NCI-H2227 treated with DMSO at 0.1 percent for 48 hours (cell line): ENCODE results near the gene LONRF2.
A peak's percentile ranks its signal among the peaks of the same experiment; 100 is the strongest.

Experiments used
- DNase-seq: peaks from one replicate; lab custom pipeline; 2025; lab: John Stamatoyannopoulos, UW

The LONRF2 gene

DNA sequence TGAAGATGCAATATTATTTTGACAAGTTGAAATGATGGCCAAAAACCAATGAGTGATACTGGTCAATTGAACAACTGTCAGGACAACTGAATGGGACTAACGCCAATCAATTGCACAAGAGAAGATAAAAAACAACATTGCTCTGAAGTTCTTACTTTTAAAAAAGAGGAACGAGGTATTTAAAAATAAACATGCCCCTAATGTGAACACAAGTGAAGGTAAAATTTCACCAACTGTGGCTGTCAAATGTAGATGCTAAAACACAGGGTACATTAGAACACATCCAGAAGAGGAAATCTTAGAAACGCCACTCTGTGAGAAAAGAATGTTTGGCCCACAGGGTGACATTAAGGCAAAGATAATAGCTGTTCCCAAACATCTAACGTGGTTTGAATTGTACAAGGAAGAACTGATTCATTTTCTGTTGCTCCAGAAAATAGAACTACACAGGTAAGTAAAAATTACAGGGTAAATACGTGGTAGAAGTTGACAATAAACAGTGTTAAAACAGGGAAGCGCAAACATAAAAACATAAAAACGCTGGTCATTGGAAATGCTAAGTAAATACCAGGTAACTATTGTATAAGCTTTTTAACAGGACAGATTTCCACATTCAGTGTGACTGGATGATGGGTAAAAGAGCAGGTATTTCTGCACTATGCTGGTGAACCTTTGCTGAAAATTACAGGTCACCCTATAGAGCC lies 20.3 kb downstream of the LONRF2 start:
- no peak for DNase-seq

DNA sequence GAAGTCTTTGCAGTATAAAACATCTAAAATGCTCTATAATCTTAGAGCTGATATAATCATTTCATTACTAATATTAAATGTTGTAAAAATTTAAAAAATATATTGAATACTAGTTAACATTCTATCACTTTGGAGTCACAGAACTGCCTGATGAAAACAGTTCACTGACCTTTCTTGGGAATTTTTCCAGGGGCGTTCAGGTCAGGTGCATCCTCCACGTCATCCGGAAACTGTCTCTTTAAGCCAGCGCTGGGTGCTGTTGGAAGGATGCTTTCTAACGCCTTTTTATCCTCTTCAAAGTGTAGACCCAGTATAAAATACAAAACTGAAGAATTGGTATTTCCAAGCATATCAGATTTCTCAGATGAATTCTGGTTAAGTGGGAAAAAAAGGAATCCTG lies 22.8 kb downstream of the LONRF2 start:
- DNase-seq, result no peak

GRCh38 chr2:100297511-100297910 lies 24.8 kb downstream of the LONRF2 start:
- DNase-seq, result no peak

DNA sequence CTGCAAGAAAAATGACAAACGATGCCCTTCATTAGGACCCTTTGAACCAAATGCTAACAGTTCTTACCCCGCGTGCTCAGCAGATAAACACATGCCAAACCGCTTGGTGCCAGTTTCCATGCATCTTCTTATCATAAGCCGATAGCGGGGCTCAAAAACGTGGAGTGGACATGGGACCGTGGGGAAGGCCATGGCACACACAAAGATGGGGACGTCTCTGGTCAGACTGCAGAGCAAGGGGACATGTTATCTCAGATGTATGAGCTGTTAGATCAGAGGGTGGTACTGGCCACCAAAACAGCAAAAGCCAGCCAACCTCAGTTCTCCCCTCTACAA lies 28.2 kb downstream of the LONRF2 start:
- no peak for DNase-seq

DNA sequence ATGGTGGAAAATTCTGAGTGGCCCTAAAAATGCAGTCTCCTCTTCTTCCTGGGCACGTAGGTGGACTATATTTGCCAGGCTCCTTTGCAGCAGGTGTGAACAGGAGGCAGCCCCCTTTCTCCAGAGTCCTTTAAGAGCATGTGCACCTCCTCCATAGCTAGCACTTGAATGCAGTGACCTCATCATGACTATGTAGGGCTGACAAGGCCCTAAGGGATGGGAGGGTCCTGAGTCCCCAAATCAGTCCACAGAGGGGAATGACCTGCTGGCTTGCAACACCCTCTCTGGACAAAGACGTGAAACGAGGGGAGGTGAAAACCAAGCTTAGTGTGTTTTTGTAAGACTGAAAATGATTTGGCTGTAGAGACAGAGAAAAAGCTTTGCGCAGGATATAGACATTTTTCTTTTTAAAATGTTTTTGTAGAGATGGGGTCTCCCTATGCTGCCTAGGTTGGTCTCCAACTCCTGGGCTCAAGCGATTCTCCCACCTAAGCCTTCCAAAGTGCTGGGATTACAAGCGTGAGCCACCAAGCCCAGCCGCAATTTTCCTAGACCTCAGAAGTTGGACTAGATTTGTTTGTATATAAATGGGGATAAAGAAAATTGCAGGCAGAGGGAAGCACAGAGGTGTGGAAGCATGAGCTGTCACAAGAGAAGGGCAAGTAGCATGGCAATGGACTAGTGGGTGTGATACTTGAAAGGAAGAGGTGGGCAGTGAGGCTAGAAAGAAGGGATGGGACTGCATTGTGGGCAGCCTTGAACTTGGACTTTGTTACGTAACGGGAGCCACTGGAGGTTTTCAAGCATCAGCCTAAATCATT lies 28.8 kb downstream of the LONRF2 start:
- no peak for DNase-seq

DNA sequence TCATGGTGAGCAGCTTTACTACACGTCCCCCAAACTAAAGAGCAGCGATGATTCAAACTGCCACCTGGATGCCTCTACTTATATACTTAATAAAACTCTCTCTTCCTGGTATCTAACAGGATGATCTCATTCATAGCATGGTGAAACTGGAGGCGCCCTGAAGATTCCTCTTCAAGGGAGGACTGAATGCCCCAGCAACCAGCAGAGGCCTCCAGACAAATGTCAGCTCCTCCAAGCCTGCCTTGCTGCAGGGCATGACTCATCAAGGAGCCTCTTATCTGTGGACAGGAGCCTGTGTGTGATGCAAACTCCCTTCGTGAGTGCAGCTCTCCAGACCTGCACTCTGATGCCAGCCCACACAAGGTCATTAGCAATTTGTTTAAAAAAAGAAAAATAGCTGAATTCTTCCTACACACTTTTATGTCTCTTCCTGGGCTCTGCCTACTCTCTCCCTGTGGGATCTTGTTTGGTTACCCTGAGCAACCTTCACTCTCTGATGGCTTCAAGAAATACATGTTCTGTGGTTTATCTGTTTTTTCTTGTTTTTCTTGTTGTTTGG lies 30.2 kb downstream of the LONRF2 start:
- peak; percentile 65 for DNase-seq

DNA sequence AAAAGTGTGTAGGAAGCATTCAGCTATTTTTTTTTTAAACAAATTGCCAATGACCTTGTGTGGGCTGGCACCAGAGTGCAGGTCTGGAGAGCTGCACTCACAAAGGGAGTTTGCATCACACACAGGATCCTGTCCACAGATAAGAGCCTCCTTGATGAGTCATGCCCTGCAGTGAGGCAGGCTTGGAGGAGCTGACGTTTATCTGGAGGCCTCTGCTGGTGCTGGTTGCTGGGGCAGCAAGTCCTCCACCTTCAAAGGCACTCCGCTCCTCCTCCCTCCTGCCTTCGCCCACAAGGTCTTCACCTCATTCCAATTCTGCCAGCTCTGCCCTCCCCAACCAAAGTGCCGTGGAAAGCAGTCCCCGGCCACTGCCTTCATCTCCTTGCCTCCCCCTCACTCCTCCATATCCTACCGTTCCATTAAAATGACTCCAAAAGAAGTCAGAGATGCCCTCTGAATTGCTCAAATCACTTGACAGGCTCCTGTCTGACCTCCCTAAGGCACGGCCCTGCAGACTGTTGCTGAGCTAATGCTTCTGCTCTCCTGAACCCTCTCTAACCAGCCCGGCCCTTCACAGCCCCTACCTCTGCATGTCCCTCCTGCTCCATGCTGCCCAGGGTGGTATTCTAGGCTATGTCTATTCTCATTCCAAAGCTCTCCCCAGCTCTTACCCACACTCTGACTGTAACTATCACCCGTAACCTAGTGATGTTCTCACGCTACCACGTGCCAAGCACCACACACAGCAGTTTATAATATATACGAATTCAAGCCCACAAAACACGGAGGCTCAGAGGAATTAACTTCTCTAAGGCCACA lies 30.9 kb downstream of the LONRF2 start:
- DNase-seq, result peak; percentile 58

- no peak for DNase-seq
Measured at GRCh38 chr2:100290718-100291151, 31.6 kb downstream of the LONRF2 start.

- DNase-seq, result no peak
Measured at GRCh38 chr2:100289020-100289419, 33.3 kb downstream of the LONRF2 start.

- no peak for DNase-seq
Measured at GRCh38 chr2:100286318-100286717, 36.0 kb downstream of the LONRF2 start.

DNA sequence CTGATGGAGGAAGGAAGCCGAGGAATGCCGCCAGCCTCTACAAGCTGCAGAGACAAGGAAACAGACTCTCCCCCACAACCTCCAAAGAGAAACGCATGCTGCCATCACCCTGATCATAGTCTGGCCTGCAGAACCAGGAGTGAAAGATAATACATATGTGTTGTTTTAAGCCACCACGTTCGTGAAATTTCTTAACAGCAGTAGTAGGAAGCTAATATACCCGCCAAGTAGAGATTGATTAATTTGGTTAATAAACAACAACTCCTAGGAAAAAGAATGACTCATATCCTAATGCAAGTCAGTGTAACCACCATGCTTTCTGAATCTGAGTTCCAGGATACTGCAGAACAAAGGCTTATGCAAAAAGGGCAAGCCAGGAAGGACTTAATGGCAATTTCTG lies 36.6 kb downstream of the LONRF2 start:
- no peak for DNase-seq

GRCh38 chr2:100285011-100285410 lies 37.3 kb downstream of the LONRF2 start:
- no peak for DNase-seq

DNA sequence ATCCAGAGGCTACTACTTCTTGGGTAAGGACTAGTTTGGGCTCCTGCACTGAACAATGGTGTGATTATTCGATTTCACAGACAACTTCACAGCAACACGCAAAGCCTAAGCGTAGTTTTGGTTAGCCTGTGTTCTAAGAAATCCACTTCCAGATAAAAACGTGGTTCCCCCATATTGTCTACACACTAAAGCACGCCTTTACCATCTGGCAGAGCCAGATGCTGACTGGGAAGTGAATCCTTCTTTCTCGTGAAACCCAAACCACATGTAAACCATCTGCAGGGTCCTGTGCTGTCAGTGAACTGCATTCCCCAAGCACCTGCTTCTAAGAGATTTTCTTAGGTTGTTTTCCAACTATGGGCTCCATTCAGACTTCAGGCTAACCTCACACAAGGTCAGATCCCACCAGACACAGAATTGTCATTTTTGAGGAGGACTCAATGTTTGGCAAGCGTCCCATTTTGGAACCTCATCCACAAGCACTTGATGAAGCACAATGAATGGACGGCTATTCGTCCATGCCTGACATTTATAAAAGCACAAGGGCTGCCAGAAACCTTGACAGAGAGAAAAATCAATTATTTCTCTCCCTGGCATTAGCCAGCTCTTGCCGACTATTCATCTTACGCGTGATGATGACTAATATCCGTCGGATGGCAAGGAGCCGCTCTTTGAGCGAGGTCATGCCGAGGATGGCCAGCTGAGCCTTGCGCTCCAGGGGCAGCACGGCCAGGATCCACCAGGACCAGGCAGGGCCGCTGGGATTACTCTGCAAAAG lies 38.4 kb downstream of the LONRF2 start:
- DNase-seq, result no peak

DNA sequence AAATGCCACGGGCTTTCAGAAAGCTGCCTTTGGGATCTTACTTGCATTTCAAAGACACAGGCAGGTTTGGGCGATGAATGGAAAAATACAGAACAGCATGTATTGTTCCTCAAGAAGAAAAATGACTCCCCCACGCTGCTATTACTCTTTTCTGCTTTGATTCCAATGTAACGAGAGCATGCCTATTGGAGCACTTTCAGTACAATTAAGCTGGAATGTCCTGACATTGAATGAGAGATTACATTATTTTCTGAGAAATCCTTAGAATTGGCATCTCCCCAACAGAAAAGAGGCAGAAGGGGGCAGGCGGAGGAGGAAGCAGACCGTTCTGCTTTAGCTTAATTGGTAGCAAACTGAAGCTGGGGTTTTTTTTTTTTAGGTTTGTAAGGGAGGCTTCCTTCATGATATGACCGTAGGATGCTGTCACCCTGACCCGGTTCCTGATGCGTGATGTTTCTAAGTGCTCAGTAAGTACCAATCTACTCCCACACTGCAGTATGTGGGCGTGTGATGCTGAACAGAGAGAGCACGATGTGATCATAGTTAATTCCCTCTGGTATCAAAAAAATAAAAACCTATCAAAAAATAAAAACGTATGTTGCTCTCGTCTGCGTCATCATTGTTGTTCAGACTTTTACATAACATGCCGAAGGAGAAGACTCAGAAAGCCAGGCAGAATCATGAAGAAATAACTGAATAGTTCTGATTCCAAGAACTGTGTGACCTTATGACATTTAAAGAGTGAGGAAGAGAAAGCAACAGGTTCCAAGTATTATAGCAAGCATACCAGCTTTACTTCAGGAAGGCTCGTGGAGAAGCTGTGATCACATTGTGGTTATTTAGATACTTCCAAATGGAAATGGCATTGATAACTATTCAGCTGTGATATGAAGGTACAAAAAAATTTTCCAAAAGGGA lies 40.5 kb downstream of the LONRF2 start:
- DNase-seq, result peak; percentile 65

DNA sequence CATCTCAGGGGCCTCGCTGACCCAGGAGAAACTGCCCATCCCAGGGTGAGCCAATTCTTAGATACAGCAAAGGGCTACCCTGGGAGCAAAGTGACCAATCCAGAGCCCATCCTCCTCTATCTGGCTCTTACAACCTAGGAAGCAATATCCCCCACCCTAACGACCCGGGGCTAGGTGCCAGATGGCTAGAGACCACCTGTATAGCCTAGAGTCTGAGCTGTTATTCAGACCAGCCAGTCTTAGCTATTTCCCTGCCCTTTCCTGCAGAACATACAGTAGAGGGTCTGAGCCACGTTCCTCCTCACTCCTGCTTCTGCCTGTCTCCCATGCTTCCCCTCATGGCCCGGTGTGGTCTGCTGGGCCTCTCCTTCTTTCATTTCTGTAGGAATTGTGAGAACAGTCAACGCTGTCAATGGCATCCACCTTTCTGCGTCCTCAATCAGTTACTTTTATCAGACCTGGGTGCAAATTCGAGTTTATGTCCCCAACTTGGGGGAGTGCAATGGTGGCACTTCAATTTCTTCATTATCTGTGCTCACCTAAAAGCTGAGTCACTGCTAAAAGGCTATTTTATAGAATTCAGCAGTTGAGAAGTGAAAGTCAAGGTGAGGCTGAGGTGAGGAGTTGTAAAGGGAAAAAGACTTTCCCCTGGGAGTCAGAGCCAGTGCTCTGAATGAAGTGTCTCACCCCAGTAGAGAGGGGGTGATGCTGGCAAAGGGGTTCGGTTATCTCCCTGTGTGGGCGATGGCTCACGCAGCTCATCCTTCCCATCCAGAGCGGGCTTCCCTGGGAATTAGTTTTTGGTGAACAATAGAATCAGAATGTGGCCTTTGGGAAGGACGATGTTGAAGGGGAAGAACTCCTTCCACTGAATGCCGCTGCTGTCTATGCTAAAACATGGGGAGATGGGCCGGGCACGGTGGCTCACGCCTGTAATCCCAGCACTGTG lies 42.4 kb downstream of the LONRF2 start:
- DNase-seq, result no peak

GRCh38 chr2:100278986-100279385 lies 43.3 kb downstream of the LONRF2 start:
- DNase-seq, result no peak

- no peak for DNase-seq
Measured at GRCh38 chr2:100278501-100278900, 43.8 kb downstream of the LONRF2 start.

DNA sequence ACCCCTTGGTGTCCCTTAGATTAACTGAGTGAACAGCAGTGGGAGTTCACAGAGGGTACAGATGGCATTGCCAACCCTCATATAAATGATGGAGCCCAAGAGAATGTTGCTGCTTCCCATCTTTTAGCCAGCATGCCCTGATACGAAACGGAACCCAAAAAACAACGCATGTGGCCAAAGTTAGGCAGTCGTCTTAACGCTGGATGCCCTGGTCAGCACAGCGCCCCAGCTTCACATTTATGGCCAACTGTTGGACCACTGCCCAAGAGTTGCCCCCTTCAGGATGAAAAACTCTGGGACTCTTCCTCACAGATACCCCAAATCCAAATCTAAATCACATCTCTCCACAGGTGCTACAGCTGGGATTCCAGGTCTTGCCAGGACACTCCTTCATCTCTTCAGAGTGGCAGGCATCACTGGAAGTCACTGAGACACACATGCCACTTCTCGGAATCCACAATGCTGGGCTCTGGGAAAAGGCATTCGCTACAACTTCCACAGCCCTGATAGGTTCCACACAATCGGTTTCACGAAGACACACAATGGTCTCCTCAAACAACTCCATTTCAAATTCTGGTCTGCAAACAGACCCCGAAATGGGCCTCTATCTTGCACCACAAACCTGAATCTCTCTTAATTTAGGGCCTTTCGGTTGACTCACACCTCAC lies 44.6 kb downstream of the LONRF2 start:
- DNase-seq, result no peak

DNA sequence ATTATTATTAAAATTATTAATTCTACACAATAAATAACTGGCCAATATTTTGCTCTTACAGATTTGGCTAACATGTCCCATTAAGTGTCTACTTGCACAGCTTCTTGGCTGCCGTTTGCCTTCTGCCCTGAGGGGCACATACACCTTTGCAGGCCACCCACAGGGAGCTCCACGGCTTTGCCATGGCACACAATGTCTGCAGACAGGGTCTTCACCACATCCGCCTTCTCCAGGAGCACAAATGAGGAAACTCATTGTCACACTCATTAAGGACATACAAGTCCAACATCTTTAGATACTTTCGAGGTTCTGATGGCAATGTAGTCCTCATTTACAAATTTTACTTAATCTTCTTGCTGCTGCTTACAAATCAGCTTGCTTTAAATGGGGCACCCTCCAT lies 45.6 kb downstream of the LONRF2 start:
- no peak for DNase-seq
